ENCODE data around the gene IDH2. TPM values are rescaled to one million over a fixed set of nuclear protein-coding genes. Genes with fewer than 3 reads are reported as not detected.

Gene IDH2
- total RNA-seq, 3 donors from 2014 or later: 29.9 to 73.5 (median 58.7) TPM

GRCh38 chr15:90039996-90040395 lies 62.3 kb downstream of the IDH2 start:
- intact Hi-C loops (cut with DNase I; ENCODE audit: low total_unique reads): no loop called here
- TF ChIP-seq CTCF (IDR thresholded peaks at IDR 0.05): no peak
- TF ChIP-seq POLR2AphosphoS5 (IDR thresholded peaks at IDR 0.05): no peak
- no peak for TF ChIP-seq POLR2A (IDR thresholded peaks at IDR 0.05)
- Histone ChIP-seq H3K4me1 (peaks cover 0 to under 1% of the 10 kb centered on the region in 2 donors), H3K36me3 (no peaks in the 10 kb centered on the region), H3K27ac (no peak overlapping the region), H3K27me3 (no peaks in the 10 kb centered on the region), H3K9me3 (no peaks in the 10 kb centered on the region), H3K4me3 (no peak overlapping the region)
- DNase-seq (ENCODE audit: low spot score in 2 of 2): no peak

GRCh38 chr15:90038632-90039095 lies 63.6 kb downstream of the IDH2 start:
- peaks cover 4 to 7% of the 10 kb centered on the region in 2 donors for H3K4me1 ChIP-seq

GRCh38 chr15:90037961-90038631 lies 64.2 kb downstream of the IDH2 start:
- TF ChIP-seq POLR2AphosphoS5 (IDR thresholded peaks at IDR 0.05) (no peak), POLR2A (IDR thresholded peaks at IDR 0.05) (no peak), CTCF (IDR thresholded peaks at IDR 0.05) (no peak)
- DNase-seq (ENCODE audit: low spot score in 2 of 2): peak in 1 of 2 donors; percentile 6
- H3K27me3 ChIP-seq: no peaks in the 10 kb centered on the region
- no peaks in the 10 kb centered on the region for H3K9me3 ChIP-seq
- H3K4me3 ChIP-seq: no peak overlapping the region
- H3K27ac ChIP-seq: peak overlapping the region in 1 of 2 donors; percentile 3
- no peaks in the 10 kb centered on the region for H3K36me3 ChIP-seq
- intact Hi-C loops (cut with DNase I; ENCODE audit: low total_unique reads): no loop called here
- H3K4me1 ChIP-seq: peaks cover 4 to 7% of the 10 kb centered on the region in 2 donors

More at GRCh38 chr15:90038632-90039095, 63.6 kb downstream of the IDH2 start:
- no peaks in the 10 kb centered on the region for H3K27me3 ChIP-seq
- no peak overlapping the region for H3K4me3 ChIP-seq
- TF ChIP-seq CTCF (IDR thresholded peaks at IDR 0.05) (no peak), POLR2A (IDR thresholded peaks at IDR 0.05) (no peak), POLR2AphosphoS5 (IDR thresholded peaks at IDR 0.05) (no peak)
- peak overlapping the region in 1 of 2 donors; percentile 1 for H3K27ac ChIP-seq
- no peak for DNase-seq (ENCODE audit: low spot score in 2 of 2)
- H3K36me3 ChIP-seq: no peaks in the 10 kb centered on the region
- H3K9me3 ChIP-seq: no peaks in the 10 kb centered on the region
- intact Hi-C loops (cut with DNase I; ENCODE audit: low total_unique reads): no loop called here

GRCh38 chr15:90037511-90037860 lies 64.8 kb downstream of the IDH2 start:
- Histone ChIP-seq H3K27ac (peak overlapping the region; percentile 43 to 54), H3K4me3 (no peak overlapping the region), H3K9me3 (no peaks in the 10 kb centered on the region), H3K4me1 (peaks cover 4 to 7% of the 10 kb centered on the region in 2 donors), H3K36me3 (no peaks in the 10 kb centered on the region), H3K27me3 (no peaks in the 10 kb centered on the region)
- intact Hi-C loops (cut with DNase I; ENCODE audit: low total_unique reads): no loop called here
- TF ChIP-seq POLR2A (IDR thresholded peaks at IDR 0.05) (no peak), CTCF (IDR thresholded peaks at IDR 0.05) (no peak), POLR2AphosphoS5 (IDR thresholded peaks at IDR 0.05) (no peak)
- no peak for DNase-seq (ENCODE audit: low spot score in 2 of 2)

GRCh38 chr15:90036806-90037510 lies 65.3 kb downstream of the IDH2 start:
- Histone ChIP-seq H3K4me1 (peaks cover 4 to 7% of the 10 kb centered on the region in 2 donors), H3K27ac (peak overlapping the region; percentile 54 to 88), H3K27me3 (no peaks in the 10 kb centered on the region), H3K4me3 (no peak overlapping the region), H3K36me3 (no peaks in the 10 kb centered on the region), H3K9me3 (no peaks in the 10 kb centered on the region)
- DNase-seq (ENCODE audit: low spot score in 2 of 2): no peak
- no peak for TF ChIP-seq POLR2A (IDR thresholded peaks at IDR 0.05)
- TF ChIP-seq CTCF (IDR thresholded peaks at IDR 0.05): no peak
- TF ChIP-seq POLR2AphosphoS5 (IDR thresholded peaks at IDR 0.05): no peak
- intact Hi-C loops (cut with DNase I; ENCODE audit: low total_unique reads): no loop called here

Data from breast epithelium (tissue), 4 donors.